CD4-positive, alpha-beta T cell (primary cell): Measurements from ENCODE around the gene NAA10. TPM values are rescaled to one million over a fixed set of nuclear protein-coding genes. Genes with fewer than 3 reads are reported as not detected.
A peak's percentile ranks its signal among the peaks of the same experiment; 100 is the strongest.

Experiments used
- ATAC-seq: fragments of 200-7000 bp; cut with Tn5 transposase; one replicate; pipeline ENCODE4 v1.10.0; 2022; ENCODE audit warnings: mild to moderate bottlenecking; ENCODE audit not compliant: poor library complexity
- CTCF ChIA-PET: fragments of 350-600 bp; sonication (Branson Sonifier 250); formaldehyde crosslinking; loops from one replicate; lab custom pipeline; 2021; ENCODE audit warnings: antibody characterized with exemption, inconsistent platforms; lab: Charles Lee
- POLR2A ChIA-PET: fragments of 350-600 bp; sonication (Branson Sonifier 250); formaldehyde crosslinking; loops from one replicate; lab custom pipeline; 2021; ENCODE audit warnings: antibody characterized with exemption, inconsistent platforms; lab: Charles Lee
- DNase-seq, 14 experiments: peaks; one replicate each; pipeline ENCODE4 v3.0.0-alpha.2; 2013 to 2020; ENCODE audit warnings: mixed read lengths in 2 of 14
- H3K27ac ChIP-seq, 2 donors: one replicate each; pipeline versions ENCODE4 v1.5.1 to v1.7.0; 2013; ENCODE audit warnings: low read length in 2 of 2, low read depth in 1 of 2, mild to moderate bottlenecking in 1 of 2
- H3K27me3 ChIP-seq, 2 experiments: 1 replicate in 1 of 2; 2 replicates in 1 of 2; pipeline versions ENCODE4 v1.6.1 to v1.7.0; 2013; ENCODE audit warnings: low read length in 2 of 2, control low read depth in 1 of 2, mild to moderate bottlenecking in 1 of 2, moderate library complexity in 1 of 2; ENCODE audit not compliant: insufficient read depth in 2 of 2, control insufficient read depth in 1 of 2
- H3K36me3 ChIP-seq: one replicate; pipeline ENCODE4 v1.6.1; 2013; ENCODE audit warnings: low read length, control low read depth; ENCODE audit not compliant: insufficient read depth
- H3K4me1 ChIP-seq: one replicate; pipeline ENCODE4 v1.6.1; 2013; ENCODE audit warnings: low read length, control low read depth; ENCODE audit not compliant: insufficient read depth
- H3K4me3 ChIP-seq: one replicate; pipeline ENCODE4 v1.5.1; 2013; ENCODE audit warnings: mild to moderate bottlenecking, low read length, moderate library complexity
- H3K9me3 ChIP-seq, 2 experiments: 1 replicate in 1 of 2; 2 replicates in 1 of 2; pipeline versions ENCODE4 v1.6.1 to v1.7.0; 2013; ENCODE audit warnings: low read length in 2 of 2, mild to moderate bottlenecking in 2 of 2, control low read depth in 1 of 2, moderate library complexity in 1 of 2; ENCODE audit not compliant: control insufficient read depth in 1 of 2, insufficient read depth in 1 of 2
- H3K27ac Mint-ChIP-seq: one replicate; pipeline ENCODE4 v1.8.0; 2020; ENCODE audit warnings: mixed read lengths
- H3K27me3 Mint-ChIP-seq: one replicate; pipeline ENCODE4 v1.8.0; 2021; ENCODE audit warnings: mixed read lengths
- H3K36me3 Mint-ChIP-seq: one replicate; pipeline ENCODE4 v1.8.0; 2021; ENCODE audit warnings: low read depth, mixed read lengths
- H3K4me1 Mint-ChIP-seq: one replicate; pipeline ENCODE4 v1.8.0; 2021; ENCODE audit warnings: low read depth, mixed read lengths
- H3K4me3 Mint-ChIP-seq: one replicate; pipeline ENCODE4 v1.8.0; 2020; ENCODE audit warnings: mild to moderate bottlenecking, mixed read lengths
- H3K9me3 Mint-ChIP-seq: one replicate; pipeline ENCODE4 v1.8.0; 2020; ENCODE audit warnings: mixed read lengths
- CTCF ChIP-seq: fragments of 200-600 bp; IDR thresholded peaks from one replicate; pipeline ENCODE4 v1.8.0; 2022; ENCODE audit warnings: antibody characterized with exemption, mild to moderate bottlenecking
- intact Hi-C, 2 experiments: fragments of 100-400 bp; cut with DNase I in 1 of 2; cut with micrococcal nuclease in 1 of 2; formaldehyde crosslinking; loops; one replicate each; pipeline versions ENCODE4 v1.15.1 to v1.9.0; 2023 to 2025; cut with DNase I, micrococcal nuclease
- total RNA-seq, 174 experiments: library from RNA in 2 of 174; stranded (reverse) in 2 of 174; gene quantifications; one replicate each; pipeline ENCODE4 v1.2.3 and lab custom pipeline; 2021 to 2026

The NAA10 gene
- total RNA-seq, 2 experiments from 2014 or later = 41.5 to 42.0 TPM

GRCh38 chrX:153972368-153973126 is 37.7 kb upstream of the NAA10 start, which contains the start of gene TMEM187:
Gene TMEM187 (plus strand): TSS chrX:153972754. CDS start chrX:153982063, 9,309 bp downstream.
- H3K4me3 ChIP-seq = peak within 1 kb of the TSS; percentile 96
- Mint-ChIP-seq H3K27me3 (no peaks in the 10 kb centered on the region), H3K36me3 (peaks cover 28% of the 10 kb centered on the region), H3K4me1 (peaks cover 40% of the 10 kb centered on the region), H3K4me3 (peak within 1 kb of the TSS; percentile 100), H3K9me3 (no peaks in the 10 kb centered on the region), H3K27ac (peak within 1 kb of the TSS; percentile 98)
- no peak for TF ChIP-seq CTCF
- peak within 1 kb of the TSS; percentile 98 to 99 for H3K27ac ChIP-seq
- ATAC-seq (peak; percentile 50), DNase-seq (peak; percentile 69 to 94 (median 82))
- H3K4me1 ChIP-seq = peaks cover 48% of the 10 kb centered on the region
- ChIA-PET CTCF (no interaction called here), POLR2A (interaction anchor here (1.1 to 6.6 kb wide), 10 partner anchors 8 to 1031 kb away, joined by 3 to 163 read pairs (median 9); partner anchors contain the start of genes ARHGAP4, IRAK1 and RPL10)
- no peaks in the 10 kb centered on the region for H3K9me3 ChIP-seq
- no peaks in the 10 kb centered on the region for H3K27me3 ChIP-seq
- no peaks in the 10 kb centered on the region for H3K36me3 ChIP-seq
- intact Hi-C loops = loop anchor here in 1 of 2 experiments (1.0 kb wide), 1 partner anchor 9 kb away; no protein-coding TSS in a partner anchor

- Mint-ChIP-seq H3K36me3 (peaks cover 32% of the 10 kb centered on the region), H3K4me1 (peaks cover 48% of the 10 kb centered on the region), H3K9me3 (no peaks in the 10 kb centered on the region), H3K4me3 (peak within 1 kb of the TSS; percentile 100), H3K27me3 (no peaks in the 10 kb centered on the region), H3K27ac (peak within 1 kb of the TSS; percentile 98)
- DNase-seq (peak; percentile 81 to 95 (median 90)), ATAC-seq (peak; percentile 48)
- intact Hi-C loops = loop anchor here in 1 of 2 experiments (2.0 kb wide), 1 partner anchor 399 kb away; no protein-coding TSS in a partner anchor
- Histone ChIP-seq H3K27me3 (no peaks in the 10 kb centered on the region), H3K36me3 (no peaks in the 10 kb centered on the region), H3K27ac (peak within 1 kb of the TSS; percentile 98 to 99), H3K4me1 (peaks cover 56% of the 10 kb centered on the region), H3K9me3 (no peaks in the 10 kb centered on the region), H3K4me3 (peak within 1 kb of the TSS; percentile 96)
- CTCF ChIA-PET = interaction anchor here (1.5 kb wide), 1 partner anchor 25 kb away, joined by 3 read pairs; no protein-coding TSS in a partner anchor
- POLR2A ChIA-PET = interaction anchor here (0.6 to 6.6 kb wide), 27 partner anchors 9 to 1030 kb away, joined by 3 to 163 read pairs (median 4); partner anchors contain the start of genes ARHGAP4, EMD, G6PD and IDH3G
- TF ChIP-seq CTCF = no peak
These were observed 36.9 kb upstream of the NAA10 start, which contains the start of gene HCFC1 for GRCh38 chrX:153971450-153972367. Gene HCFC1 (minus strand): TSS chrX:153971818. CDS start chrX:153970840, 978 bp downstream.

GRCh38 chrX:153971124-153971449 is 36.2 kb upstream of the NAA10 start:
- H3K36me3 ChIP-seq = no peaks in the 10 kb centered on the region
- Mint-ChIP-seq H3K27ac (peak overlapping the region; percentile 98), H3K9me3 (no peaks in the 10 kb centered on the region), H3K36me3 (peaks cover 32% of the 10 kb centered on the region), H3K4me3 (peak overlapping the region; percentile 100), H3K4me1 (peaks cover 53% of the 10 kb centered on the region), H3K27me3 (no peaks in the 10 kb centered on the region)
- TF ChIP-seq CTCF = no peak
- no peaks in the 10 kb centered on the region for H3K9me3 ChIP-seq
- H3K4me3 ChIP-seq = peak overlapping the region; percentile 96
- intact Hi-C loops = loop anchor here in 1 of 2 experiments (2.0 kb wide), 1 partner anchor 400 kb away; no protein-coding TSS in a partner anchor
- H3K4me1 ChIP-seq = peaks cover 62% of the 10 kb centered on the region
- ATAC-seq (peak; percentile 32), DNase-seq (peak; percentile 72 to 94 (median 86))
- POLR2A ChIA-PET = interaction anchor here (0.7 to 6.6 kb wide), 26 partner anchors 10 to 1029 kb away, joined by 3 to 163 read pairs (median 4); partner anchors contain the start of genes ARHGAP4, EMD, G6PD and IDH3G
- no peaks in the 10 kb centered on the region for H3K27me3 ChIP-seq
- peak overlapping the region; percentile 98 to 99 for H3K27ac ChIP-seq
- CTCF ChIA-PET = interaction anchor here (1.5 kb wide), 1 partner anchor 24 kb away, joined by 3 read pairs; no protein-coding TSS in a partner anchor
